Measurements from ENCODE around the gene GRM1.

DNA sequence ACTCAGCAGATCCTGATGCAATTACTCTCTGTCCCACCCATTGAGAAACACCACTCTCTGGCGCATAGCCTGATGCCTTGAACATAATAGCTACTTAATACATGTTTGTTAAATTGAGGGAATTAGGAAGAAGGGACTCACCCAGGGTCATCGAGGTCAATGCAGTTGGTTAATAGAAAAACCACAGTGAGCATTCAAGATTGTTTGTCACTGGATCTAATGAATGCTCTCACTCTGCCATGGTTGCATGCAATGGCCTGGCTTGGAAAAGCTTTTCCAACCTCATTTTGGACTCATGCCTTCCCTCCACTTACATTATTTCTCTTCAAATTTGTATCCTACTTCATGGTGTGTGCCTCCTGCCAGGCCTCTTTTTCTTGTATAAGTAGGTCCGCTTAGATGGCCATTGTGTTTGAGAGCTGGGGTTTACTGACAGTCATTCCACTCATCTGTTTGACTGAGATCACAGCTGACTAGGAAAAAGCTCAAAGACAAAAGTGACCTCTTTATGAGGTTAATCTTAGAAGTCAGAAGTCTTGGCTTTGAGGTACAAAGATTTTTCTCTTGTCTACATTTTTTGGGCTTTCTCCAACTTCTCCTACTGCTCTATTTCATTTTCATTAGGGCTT lies 360.0 kb downstream of the GRM1 start:
- TF ChIP-seq CTCF (conservative IDR thresholded peaks at IDR 0.05) (no peak), ZFX (IDR thresholded peaks at IDR 0.05) (no peak)

Data from C4-2B (cell line).